ENCODE data around the gene USH2A.

USH2A gene

DNA sequence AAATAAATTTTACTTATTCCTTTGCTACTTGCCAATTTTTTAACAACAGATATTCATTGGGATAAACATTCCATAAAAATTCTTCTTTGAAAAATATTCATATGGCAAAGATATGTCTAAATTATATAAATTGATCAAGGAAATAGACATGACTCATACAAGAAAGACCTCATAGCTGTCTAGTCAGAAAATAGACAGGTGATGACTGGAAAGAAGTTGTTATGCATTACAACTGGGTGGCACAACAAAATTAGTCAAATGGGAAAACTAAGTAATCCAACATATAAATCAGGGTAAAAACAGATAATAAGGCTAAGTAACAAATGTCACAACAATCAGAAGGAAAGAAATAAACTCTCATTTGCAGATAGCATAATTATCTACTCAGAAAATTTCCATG lies 92.0 kb downstream of the USH2A start:
- Mint-ChIP-seq H3K27me3 (no peaks in the 10 kb centered on the region), H3K4me3 (no peak overlapping the region), H3K9me3 (peaks cover 5% of the 10 kb centered on the region), H3K27ac (no peak overlapping the region), H3K4me1 (no peaks in the 10 kb centered on the region), H3K36me3 (no peaks in the 10 kb centered on the region)

DNA sequence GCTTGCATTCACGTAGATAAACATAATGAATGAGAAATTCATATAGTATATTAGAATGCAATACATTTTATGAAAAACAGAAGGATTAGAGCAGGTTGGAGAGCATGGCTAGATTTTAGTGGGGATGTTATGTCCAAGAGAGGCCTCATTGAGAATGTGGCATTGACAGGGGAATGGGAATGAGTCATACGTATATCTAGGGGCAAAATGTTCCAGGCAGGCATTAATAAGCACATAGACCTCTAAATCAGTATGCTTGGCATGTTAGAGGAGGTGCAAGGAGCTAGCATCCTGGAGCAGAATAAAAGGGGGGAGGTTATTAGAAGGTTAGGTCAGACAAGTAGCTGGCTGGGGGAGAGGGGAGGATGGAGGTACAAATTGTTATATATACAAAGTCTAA lies 93.0 kb downstream of the USH2A start:
- Mint-ChIP-seq H3K9me3 (peaks cover 5% of the 10 kb centered on the region), H3K27me3 (no peaks in the 10 kb centered on the region), H3K27ac (no peak overlapping the region), H3K4me1 (no peaks in the 10 kb centered on the region), H3K36me3 (no peaks in the 10 kb centered on the region), H3K4me3 (no peak overlapping the region)

DNA sequence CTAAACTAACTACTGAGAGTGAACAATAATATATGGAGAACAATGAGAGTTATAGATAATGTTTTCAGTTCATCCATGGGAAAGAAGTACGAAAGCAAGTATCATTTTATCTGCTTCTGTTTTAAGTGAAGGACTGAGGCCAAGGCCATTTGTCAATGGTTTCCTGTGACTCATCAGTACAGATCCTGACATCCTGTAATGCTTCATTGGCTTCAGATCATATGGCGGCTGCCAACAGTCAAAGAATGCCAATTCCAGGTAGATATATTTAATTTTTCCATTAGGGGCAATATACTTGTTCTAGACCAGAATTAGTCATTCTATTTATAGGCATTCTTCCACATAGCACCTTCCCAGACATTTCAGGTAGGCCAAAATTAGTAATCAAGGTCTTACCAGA lies 97.3 kb downstream of the USH2A start:
- H3K36me3 Mint-ChIP-seq = no peaks in the 10 kb centered on the region

DNA sequence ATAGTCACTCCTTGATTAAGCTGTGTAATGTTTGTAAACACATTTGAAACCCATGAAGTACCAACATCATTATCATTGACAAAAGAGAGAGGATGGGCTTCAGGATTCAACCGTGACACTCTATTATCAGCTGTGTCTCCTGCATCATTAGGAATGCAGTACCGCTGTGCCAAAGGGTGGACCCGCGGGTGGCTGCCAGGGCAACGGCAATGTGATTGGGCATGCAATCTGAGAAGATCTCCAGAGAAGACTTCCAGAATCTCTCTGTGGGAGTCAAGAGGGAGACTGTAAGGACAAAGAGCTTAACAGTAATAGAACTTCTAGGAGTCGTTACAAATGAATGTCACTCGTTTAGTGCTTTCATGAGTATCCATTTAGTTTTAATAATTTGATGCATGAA lies 97.9 kb downstream of the USH2A start:
- Mint-ChIP-seq H3K4me3 (no peak overlapping the region), H3K4me1 (no peaks in the 10 kb centered on the region), H3K27ac (no peak overlapping the region), H3K27me3 (no peaks in the 10 kb centered on the region), H3K9me3 (no peaks in the 10 kb centered on the region), H3K36me3 (no peaks in the 10 kb centered on the region)

More for the DNA sequence above, 97.3 kb downstream of the USH2A start:
- Mint-ChIP-seq H3K27me3 (no peaks in the 10 kb centered on the region), H3K9me3 (no peaks in the 10 kb centered on the region), H3K4me3 (no peak overlapping the region), H3K27ac (no peak overlapping the region), H3K4me1 (no peaks in the 10 kb centered on the region)

GRCh38 chr1:216323344-216323743 lies 99.9 kb downstream of the USH2A start:
- Mint-ChIP-seq H3K36me3 (no peaks in the 10 kb centered on the region), H3K27ac (no peak overlapping the region), H3K9me3 (no peaks in the 10 kb centered on the region), H3K4me1 (no peaks in the 10 kb centered on the region), H3K27me3 (no peaks in the 10 kb centered on the region), H3K4me3 (no peak overlapping the region)

DNA sequence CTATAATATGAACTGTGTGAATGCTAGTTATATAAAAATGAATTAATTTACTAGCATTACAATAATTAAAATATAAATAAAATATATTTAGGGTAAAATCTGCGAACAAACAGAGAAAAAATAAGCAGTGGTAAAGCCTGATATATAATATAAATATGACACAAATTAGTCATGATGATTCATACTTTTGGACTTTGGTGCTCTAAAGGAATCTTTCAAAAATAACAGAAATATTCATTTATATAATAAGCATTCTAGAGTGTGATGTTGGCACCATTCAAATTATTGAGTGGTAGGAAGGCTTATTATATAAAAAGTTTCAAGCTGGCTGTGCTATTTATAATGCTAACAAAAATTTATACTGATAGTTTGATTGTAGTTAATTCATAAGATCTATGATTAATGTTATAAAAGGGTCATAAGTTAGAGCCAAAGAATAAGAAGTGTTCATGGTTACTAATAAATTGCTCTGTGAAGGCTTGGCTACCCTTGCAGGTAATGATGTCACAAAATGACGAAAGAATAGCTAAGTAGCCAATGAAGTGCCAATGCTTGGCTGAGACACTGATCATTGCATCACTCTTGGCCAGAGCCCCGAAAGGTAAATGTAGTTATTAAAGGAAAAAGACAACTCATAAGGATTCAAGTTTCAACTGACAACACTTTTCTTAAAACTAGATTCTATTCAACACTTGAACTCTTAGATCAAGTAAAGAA lies 108.7 kb downstream of the USH2A start:
- H3K36me3 Mint-ChIP-seq = no peaks in the 10 kb centered on the region
- no peaks in the 10 kb centered on the region for H3K27me3 Mint-ChIP-seq
- H3K4me1 Mint-ChIP-seq = no peaks in the 10 kb centered on the region
- no peak overlapping the region for H3K4me3 Mint-ChIP-seq
- no peak overlapping the region for H3K27ac Mint-ChIP-seq
- H3K9me3 Mint-ChIP-seq = peaks cover 6% of the 10 kb centered on the region

GRCh38 chr1:216310776-216311175 lies 112.5 kb downstream of the USH2A start:
- no peak overlapping the region for H3K4me3 Mint-ChIP-seq
- H3K9me3 Mint-ChIP-seq = peaks cover 11% of the 10 kb centered on the region
- H3K27me3 Mint-ChIP-seq = no peaks in the 10 kb centered on the region
- H3K27ac Mint-ChIP-seq = no peak overlapping the region
- no peaks in the 10 kb centered on the region for H3K4me1 Mint-ChIP-seq
- H3K36me3 Mint-ChIP-seq = no peaks in the 10 kb centered on the region

DNA sequence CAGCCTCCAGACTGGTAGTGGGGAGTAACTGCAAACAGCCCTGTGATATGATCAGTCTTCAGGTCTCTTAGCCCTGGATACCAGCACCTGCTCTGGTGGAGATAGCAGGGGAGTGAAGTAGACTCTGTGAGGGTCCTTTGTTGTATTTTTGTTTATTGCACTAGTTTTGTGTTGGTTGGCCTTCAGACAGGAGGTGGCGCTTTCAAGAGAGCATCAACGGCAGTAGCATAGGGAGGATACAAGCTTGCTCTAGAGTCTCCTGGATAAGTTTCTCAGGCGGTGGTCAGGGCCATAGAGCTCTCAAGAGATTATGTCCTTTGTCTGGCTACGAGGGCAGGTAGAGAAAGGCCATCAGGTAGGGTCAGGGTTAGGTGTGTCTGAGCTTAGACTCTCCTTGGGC lies 116.4 kb downstream of the USH2A start:
- Mint-ChIP-seq H3K36me3 (no peaks in the 10 kb centered on the region), H3K4me3 (no peak overlapping the region), H3K27me3 (no peaks in the 10 kb centered on the region), H3K4me1 (no peaks in the 10 kb centered on the region), H3K9me3 (peaks cover 5% of the 10 kb centered on the region), H3K27ac (no peak overlapping the region)

DNA sequence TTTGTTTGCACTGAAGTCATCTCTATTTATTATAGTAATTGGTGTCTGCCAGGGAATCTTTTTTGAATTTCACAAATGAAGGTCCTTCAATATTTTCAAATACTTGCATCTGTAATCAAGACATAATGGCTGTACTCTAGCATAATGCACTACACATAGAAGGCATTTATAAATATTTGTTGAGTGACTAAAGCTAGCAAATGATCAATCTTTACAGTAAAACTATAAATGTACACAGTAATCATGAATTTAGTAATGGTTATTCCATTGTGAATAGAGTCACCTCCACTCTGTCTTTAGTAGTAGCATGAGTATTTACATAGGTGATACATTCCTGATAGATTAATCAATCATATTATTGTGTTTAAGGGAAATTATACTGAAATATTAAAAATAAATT lies 119.6 kb downstream of the USH2A start:
- H3K27ac Mint-ChIP-seq = no peak overlapping the region
- H3K4me3 Mint-ChIP-seq = no peak overlapping the region
- H3K4me1 Mint-ChIP-seq = no peaks in the 10 kb centered on the region
- no peaks in the 10 kb centered on the region for H3K36me3 Mint-ChIP-seq
- H3K27me3 Mint-ChIP-seq = no peaks in the 10 kb centered on the region
- H3K9me3 Mint-ChIP-seq = peaks cover 5% of the 10 kb centered on the region

DNA sequence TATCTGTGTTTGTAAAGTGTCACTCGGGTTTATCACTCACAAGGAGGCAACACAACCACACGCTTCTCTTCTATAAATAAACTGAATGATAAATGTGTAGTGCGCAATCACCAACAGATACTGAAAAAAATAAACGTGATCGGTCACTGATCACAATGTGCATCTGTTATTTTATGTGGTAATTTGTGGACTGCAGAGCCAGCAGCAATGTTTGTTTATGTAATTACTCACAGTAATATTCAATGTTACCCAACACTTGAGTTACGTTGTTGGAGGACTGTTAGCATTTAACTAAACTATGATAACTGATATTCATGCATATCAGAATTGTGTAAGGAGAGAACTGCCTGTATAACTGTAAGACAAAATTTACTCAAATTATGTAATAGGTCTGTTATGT lies 129.6 kb downstream of the USH2A start:
- H3K9me3 Mint-ChIP-seq = no peaks in the 10 kb centered on the region
- no peaks in the 10 kb centered on the region for H3K27me3 Mint-ChIP-seq
- no peak overlapping the region for H3K27ac Mint-ChIP-seq
- H3K36me3 Mint-ChIP-seq = no peaks in the 10 kb centered on the region
- no peak overlapping the region for H3K4me3 Mint-ChIP-seq
- H3K4me1 Mint-ChIP-seq = no peaks in the 10 kb centered on the region

GRCh38 chr1:216290074-216290473 lies 133.2 kb downstream of the USH2A start:
- H3K36me3 Mint-ChIP-seq = no peaks in the 10 kb centered on the region
- no peak overlapping the region for H3K4me3 Mint-ChIP-seq
- H3K4me1 Mint-ChIP-seq = no peaks in the 10 kb centered on the region
- no peaks in the 10 kb centered on the region for H3K9me3 Mint-ChIP-seq
- no peak overlapping the region for H3K27ac Mint-ChIP-seq
- no peaks in the 10 kb centered on the region for H3K27me3 Mint-ChIP-seq

DNA sequence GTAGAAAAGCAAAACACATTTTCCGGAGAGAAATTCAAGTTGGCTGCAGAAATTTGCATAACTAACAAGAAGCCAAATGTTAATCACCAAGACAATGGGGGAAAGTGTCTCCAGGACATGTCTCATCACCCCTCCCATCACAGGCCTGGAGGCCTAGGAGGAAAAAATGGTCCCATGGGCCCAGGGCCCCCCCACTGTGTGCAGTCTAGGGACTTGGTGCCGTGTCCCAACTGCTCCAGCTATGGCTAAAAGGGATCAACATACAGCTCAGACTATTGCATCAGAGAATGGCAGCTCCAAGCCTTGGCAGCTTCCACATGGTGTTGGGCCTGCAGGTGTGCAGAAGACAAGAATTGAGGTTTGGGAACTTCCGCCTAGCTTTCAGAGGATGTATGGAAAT lies 138.2 kb downstream of the USH2A start:
- H3K9me3 Mint-ChIP-seq = peaks cover 8% of the 10 kb centered on the region
- H3K27me3 Mint-ChIP-seq = no peaks in the 10 kb centered on the region
- no peaks in the 10 kb centered on the region for H3K4me1 Mint-ChIP-seq
- no peaks in the 10 kb centered on the region for H3K36me3 Mint-ChIP-seq
- no peak overlapping the region for H3K27ac Mint-ChIP-seq
- H3K4me3 Mint-ChIP-seq = no peak overlapping the region

- no peak overlapping the region for H3K4me3 Mint-ChIP-seq
- H3K36me3 Mint-ChIP-seq = no peaks in the 10 kb centered on the region
- H3K4me1 Mint-ChIP-seq = no peaks in the 10 kb centered on the region
- peaks cover 25% of the 10 kb centered on the region for H3K9me3 Mint-ChIP-seq
- H3K27ac Mint-ChIP-seq = no peak overlapping the region
- no peaks in the 10 kb centered on the region for H3K27me3 Mint-ChIP-seq
Measured at GRCh38 chr1:216281757-216282156, 141.5 kb downstream of the USH2A start.

- H3K27ac Mint-ChIP-seq = no peak overlapping the region
- no peaks in the 10 kb centered on the region for H3K27me3 Mint-ChIP-seq
- no peaks in the 10 kb centered on the region for H3K4me1 Mint-ChIP-seq
- H3K4me3 Mint-ChIP-seq = no peak overlapping the region
- no peaks in the 10 kb centered on the region for H3K36me3 Mint-ChIP-seq
- no peaks in the 10 kb centered on the region for H3K9me3 Mint-ChIP-seq
Measured at GRCh38 chr1:216270086-216270773, 153.0 kb downstream of the USH2A start.

- Mint-ChIP-seq H3K4me1 (no peaks in the 10 kb centered on the region), H3K27me3 (no peaks in the 10 kb centered on the region), H3K36me3 (no peaks in the 10 kb centered on the region), H3K9me3 (peaks cover 20% of the 10 kb centered on the region), H3K4me3 (no peak overlapping the region), H3K27ac (no peak overlapping the region)
Measured at GRCh38 chr1:216261631-216262030, 161.6 kb downstream of the USH2A start.

- Mint-ChIP-seq H3K36me3 (no peaks in the 10 kb centered on the region), H3K4me3 (no peak overlapping the region), H3K4me1 (no peaks in the 10 kb centered on the region), H3K27me3 (no peaks in the 10 kb centered on the region), H3K27ac (no peak overlapping the region), H3K9me3 (peaks cover 26% of the 10 kb centered on the region)
Measured at GRCh38 chr1:216258856-216259255, 164.4 kb downstream of the USH2A start.

GRCh38 chr1:216258386-216258785 lies 164.9 kb downstream of the USH2A start:
- H3K36me3 Mint-ChIP-seq = no peaks in the 10 kb centered on the region
- H3K4me1 Mint-ChIP-seq = no peaks in the 10 kb centered on the region
- peaks cover 28% of the 10 kb centered on the region for H3K9me3 Mint-ChIP-seq
- no peak overlapping the region for H3K27ac Mint-ChIP-seq
- H3K27me3 Mint-ChIP-seq = no peaks in the 10 kb centered on the region
- H3K4me3 Mint-ChIP-seq = no peak overlapping the region
